ENCODE data around the gene GRM3.

The GRM3 gene

DNA sequence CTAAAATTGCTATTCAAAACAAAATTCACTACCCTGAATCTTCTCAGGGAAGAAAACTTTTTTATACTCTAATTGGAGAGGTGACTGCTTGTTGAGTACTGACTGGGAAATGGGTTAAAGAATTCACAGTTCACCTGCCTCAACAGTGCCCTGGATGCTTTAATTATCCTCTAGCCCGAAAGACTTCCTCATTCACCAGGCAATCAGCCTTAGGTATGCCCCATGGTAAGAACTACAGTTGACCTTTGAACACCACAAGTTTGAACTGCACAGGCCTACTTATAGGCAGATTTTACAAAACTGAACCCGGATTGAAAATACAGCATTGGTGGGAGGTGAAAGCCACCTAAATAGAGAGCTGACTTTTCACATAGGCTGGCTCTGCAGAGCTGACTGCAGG, 240.4 kb downstream of the GRM3 start:
- no peak for DNase-seq (ENCODE audit: insufficient read length, low spot score)
- FAIRE-seq: no peak

DNA sequence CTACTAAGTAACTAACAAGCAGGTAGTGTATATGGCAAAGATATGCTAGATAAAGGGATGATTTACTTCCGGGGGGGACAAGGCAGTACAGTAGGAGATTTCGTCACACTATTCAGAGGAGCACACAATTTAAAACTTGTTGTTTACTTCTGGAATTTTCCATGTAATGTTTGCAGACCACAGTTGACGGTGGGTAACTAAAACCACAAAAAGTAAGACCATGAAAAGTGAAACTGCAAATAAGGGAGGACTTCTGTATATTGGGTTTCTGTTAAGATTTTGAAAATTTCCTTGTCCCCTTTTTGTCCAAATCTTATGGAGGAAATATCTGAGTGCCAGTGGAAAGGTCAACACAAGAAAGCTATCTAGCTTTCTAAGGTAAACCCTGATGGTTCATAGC, 245.8 kb downstream of the GRM3 start:
- DNase-seq (ENCODE audit: insufficient read length, low spot score): no peak
- FAIRE-seq: no peak

DNA sequence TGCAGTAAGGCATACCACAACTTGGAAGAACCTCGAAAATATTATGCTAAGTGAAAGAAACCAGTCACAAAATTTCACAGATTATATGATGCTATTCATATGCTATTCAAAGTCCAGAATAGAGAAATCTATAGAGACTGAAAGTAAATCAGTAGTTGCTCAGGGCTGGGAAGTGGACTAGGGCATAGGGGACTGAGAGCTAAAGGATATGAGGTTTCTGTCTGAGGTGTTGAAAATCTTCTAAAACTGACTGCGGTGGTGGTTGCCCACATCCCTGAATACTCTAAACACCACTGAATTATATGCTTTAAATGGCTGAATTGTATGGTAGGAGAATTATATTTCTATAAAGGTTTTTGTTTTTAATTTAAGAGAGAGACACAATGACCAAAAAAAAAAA, 254.5 kb downstream of the GRM3 start:
- no peak for FAIRE-seq
- DNase-seq (ENCODE audit: insufficient read length, low spot score): no peak

DNA sequence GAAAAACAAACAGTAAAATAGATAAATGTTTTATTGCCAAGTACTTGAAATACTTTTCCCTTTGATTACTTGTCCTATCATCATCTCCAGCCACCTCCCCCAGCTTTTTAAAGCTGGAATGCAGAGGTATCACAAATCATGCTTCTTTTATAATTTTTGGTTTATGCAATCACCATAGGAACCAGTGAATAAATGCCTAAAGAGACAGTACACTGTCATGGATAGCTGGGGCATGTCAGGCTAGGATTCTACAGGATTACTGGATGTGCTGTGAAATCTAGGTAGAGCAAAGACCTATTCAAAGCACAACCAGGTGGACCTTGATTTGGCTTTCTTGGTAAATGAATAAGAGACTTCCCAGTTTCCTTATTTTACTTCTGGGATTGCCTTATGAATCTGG, 257.2 kb downstream of the GRM3 start:
- FAIRE-seq (no peak), DNase-seq (ENCODE audit: insufficient read length, low spot score) (no peak)

DNA sequence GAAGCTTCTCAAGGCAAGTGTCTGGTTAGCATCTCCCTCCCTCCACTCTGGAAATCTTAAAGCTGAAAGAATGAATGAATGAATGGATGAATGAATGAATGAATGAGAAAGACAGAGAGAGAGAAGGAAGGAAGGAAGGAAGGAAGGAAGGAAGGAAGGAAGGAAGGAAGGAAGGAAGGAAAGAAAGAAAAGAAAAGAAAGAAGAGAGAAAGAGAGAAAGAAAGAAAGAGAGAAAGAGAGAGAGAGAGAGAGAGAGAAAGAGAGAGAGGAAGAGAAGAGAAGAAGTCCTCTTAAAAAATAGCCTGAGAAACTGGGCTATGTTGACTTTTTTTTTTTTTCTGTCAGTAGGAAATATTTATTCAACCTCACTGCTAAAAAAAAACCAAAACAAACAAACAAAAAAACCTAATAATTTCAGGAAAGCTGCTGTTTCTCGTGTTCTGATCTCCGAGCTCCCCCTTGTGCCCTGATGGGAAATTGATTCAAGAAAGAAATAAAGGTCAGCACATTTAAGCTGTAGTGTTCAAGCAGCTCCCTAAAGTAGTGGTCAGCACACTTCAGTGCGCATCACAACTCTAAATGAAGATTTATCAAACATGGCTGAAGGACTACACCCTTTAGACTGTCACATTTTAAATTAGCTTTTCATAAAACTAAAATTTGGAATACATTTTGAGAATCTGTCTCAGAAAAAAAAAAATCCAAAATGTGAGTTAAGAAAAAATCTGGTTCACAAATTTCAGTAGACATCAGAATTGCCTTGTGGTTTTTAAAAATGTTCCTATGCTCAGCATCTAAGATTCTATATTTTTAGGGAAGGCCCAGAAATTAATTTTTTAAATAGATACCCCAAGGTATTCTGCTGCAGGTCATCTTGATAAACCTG, 261.5 kb downstream of the GRM3 start:
- FAIRE-seq (no peak), DNase-seq (ENCODE audit: insufficient read length, low spot score) (no peak)

DNA sequence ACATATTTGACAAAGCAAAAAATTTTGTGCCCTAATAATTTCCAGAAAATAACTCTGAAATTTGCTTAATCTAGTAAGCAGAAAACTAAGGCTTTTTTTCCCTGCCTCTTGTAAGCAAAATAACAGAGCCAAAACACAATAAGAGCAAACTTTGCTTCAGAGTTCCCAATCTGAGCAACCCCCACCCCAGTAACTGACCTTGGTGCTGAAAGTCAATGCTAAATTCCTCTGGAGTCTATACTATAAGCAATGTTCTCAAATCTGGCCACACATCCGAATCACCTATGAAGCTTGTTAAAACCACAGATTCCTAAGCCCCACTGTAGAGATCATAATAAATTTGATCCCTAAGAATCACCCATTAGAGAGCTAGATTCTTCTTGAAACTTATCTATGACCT, 265.2 kb downstream of the GRM3 start:
- FAIRE-seq (no peak), DNase-seq (ENCODE audit: insufficient read length, low spot score) (no peak)

DNA sequence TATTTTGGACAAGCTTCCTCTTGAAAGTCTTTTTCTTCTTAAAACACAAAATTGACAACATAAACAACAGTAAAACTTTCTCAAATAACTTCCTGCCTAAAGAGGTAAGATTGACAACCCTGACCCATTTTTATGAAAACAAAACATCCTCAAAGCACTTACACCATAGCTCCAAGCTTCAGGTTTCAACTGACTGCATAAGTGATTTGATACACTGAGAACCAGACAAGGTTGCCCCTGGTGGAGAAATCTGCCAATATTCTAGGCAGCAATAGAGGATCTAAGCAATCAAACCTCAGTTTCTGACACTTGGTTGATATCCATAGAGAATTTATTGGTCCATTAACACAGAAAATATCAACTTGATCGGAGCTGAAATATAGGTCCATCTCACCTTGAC, 267.9 kb downstream of the GRM3 start:
- no peak for DNase-seq (ENCODE audit: insufficient read length, low spot score)
- FAIRE-seq: no peak

DNA sequence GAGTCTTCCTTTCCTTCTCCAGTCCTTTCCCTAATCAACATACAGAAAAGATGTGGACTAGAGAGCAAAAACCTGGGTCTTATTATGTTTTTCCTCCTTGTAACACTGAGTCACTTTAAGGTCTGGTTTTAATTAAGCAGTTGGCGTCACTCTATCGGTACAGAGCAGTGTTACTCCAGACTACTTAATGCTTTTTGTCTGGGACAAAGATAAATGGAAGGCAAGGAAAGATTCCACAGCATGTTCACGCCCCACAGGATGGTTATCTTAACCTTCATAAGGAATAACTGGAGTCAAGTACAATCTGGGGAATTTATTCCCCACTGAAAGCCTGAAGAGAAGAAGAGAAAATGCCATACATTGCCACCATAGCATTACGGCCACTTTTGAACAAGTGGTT, 270.0 kb downstream of the GRM3 start:
- no peak for DNase-seq (ENCODE audit: insufficient read length, low spot score)
- FAIRE-seq: no peak

All from HTR-8/SVneo (cell line).